ENCODE data around the gene ACE2. TPM values are rescaled to one million over a fixed set of nuclear protein-coding genes. Genes with fewer than 3 reads are reported as not detected.

The ACE2 gene
- 0.05 to 0.06 TPM in 2 of 5 replicates, not detected in the others for total RNA-seq (2022; extraction: Qiagen RNA extraction)

GRCh38 chrX:15600745-15601144 is at the start of gene ACE2:
Gene ACE2 (minus strand): TSS chrX:15600960. CDS start chrX:15600911, 49 bp downstream.

Other genes starting within 250 kb of the ACE2 start
- gene VEGFD, start 216.5 kb downstream of the ACE2 start, total RNA-seq (2022; extraction: Qiagen RNA extraction) = 0.10 to 0.41 TPM (median 0.26 TPM) in 5 replicates
- 46.8 to 54.6 TPM (median 54.0 TPM) in 5 replicates for gene PIR, start 107.6 kb downstream of the ACE2 start, total RNA-seq (2022; extraction: Qiagen RNA extraction)
- 0.03 TPM in 1 of 5 replicates, not detected in the others for gene BMX, start 100.2 kb downstream of the ACE2 start, total RNA-seq (2022; extraction: Qiagen RNA extraction)
- 0.65 to 0.86 TPM (median 0.81 TPM) in 5 replicates for gene CLTRN, start 63.8 kb upstream of the ACE2 start, total RNA-seq (2022; extraction: Qiagen RNA extraction)
- gene CA5B, start 137.3 kb upstream of the ACE2 start, total RNA-seq (2022; extraction: Qiagen RNA extraction) = 2.2 to 2.9 TPM (median 2.7 TPM) in 5 replicates
- 9.4 to 11.4 TPM (median 10.1 TPM) in 5 replicates for gene ZRSR2, start 189.5 kb upstream of the ACE2 start, total RNA-seq (2022; extraction: Qiagen RNA extraction)

Data from A549 treated with Hydrocortisone at 1 μM for 4 hours (cell line).